Fibroblast of lung (primary cell): ENCODE data around the gene TUG1.

ENCODE experiments used
- EZH2 ChIP-seq: IDR thresholded peaks from 2 replicates; pipeline ENCODE4 v1.5.1; 2012; ENCODE audit warnings: low read length, control low read depth, mild to moderate bottlenecking; ENCODE audit errors: missing control alignments
- TF ChIP-seq, protein P1 (sequence below), 2 donors: IDR thresholded peaks in 1 of 2; conservative IDR thresholded peaks in 1 of 2; 1 replicate in 1 of 2; 2 replicates in 1 of 2; pipeline ENCODE4 v1.5.1; 2011 to 2012; ENCODE audit warnings: low read length in 2 of 2, control low read depth in 1 of 2, inconsistent platforms in 1 of 2, low read depth in 1 of 2, mild to moderate bottlenecking in 1 of 2

GRCh38 chr22:30933457-30933856, 35.6 kb upstream of the TUG1 start:
- TF ChIP-seq EZH2: no peak
- TF ChIP-seq, protein P1, sequence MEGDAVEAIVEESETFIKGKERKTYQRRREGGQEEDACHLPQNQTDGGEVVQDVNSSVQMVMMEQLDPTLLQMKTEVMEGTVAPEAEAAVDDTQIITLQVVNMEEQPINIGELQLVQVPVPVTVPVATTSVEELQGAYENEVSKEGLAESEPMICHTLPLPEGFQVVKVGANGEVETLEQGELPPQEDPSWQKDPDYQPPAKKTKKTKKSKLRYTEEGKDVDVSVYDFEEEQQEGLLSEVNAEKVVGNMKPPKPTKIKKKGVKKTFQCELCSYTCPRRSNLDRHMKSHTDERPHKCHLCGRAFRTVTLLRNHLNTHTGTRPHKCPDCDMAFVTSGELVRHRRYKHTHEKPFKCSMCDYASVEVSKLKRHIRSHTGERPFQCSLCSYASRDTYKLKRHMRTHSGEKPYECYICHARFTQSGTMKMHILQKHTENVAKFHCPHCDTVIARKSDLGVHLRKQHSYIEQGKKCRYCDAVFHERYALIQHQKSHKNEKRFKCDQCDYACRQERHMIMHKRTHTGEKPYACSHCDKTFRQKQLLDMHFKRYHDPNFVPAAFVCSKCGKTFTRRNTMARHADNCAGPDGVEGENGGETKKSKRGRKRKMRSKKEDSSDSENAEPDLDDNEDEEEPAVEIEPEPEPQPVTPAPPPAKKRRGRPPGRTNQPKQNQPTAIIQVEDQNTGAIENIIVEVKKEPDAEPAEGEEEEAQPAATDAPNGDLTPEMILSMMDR (conservative IDR thresholded peaks at IDR 0.05 in 1 of 2, IDR thresholded peaks at IDR 0.05 in 1 of 2; ENCODE audit: low read depth in 1 of 2, low read length in 2 of 2): no peak
